ENCODE results near the gene CGB5.

CGB5 gene

GRCh38 chr19:49086296-49086695 is 42.6 kb downstream of the CGB5 start:
- DNase-seq (ENCODE audit: low spot score) = no peak

- no peak for DNase-seq (ENCODE audit: low spot score)
Measured at GRCh38 chr19:49091391-49092038, 47.9 kb downstream of the CGB5 start.

- no peak for DNase-seq (ENCODE audit: low spot score)
Measured at GRCh38 chr19:49092686-49093085, 49.0 kb downstream of the CGB5 start.
